WERI-Rb-1 (cell line): ENCODE results near the gene HDAC9.

ENCODE experiments used
- DNase-seq: peaks from one replicate; pipeline ENCODE4 v3.0.0-alpha.2; 2020
- H3K27ac ChIP-seq: fragments of 250-450 bp; sonication (Bioruptor Pico); 2 replicates; pipeline ENCODE4 v1.5.1; 2020; ENCODE audit warnings: mild to moderate bottlenecking, moderate library complexity
- H3K27me3 ChIP-seq: fragments of 250-450 bp; sonication (Bioruptor Pico); 2 replicates; pipeline ENCODE4 v1.5.1; 2021; ENCODE audit warnings: mild to moderate bottlenecking, low read depth, moderate library complexity; ENCODE audit not compliant: insufficient read depth, severe bottlenecking
- H3K36me3 ChIP-seq: fragments of 250-450 bp; sonication (Bioruptor Pico); 2 replicates; pipeline ENCODE4 v1.5.1; 2020; ENCODE audit warnings: mild to moderate bottlenecking, moderate library complexity
- H3K4me3 ChIP-seq: 2 replicates; pipeline ENCODE4 v1.5.1; 2011; ENCODE audit warnings: low read depth, mild to moderate bottlenecking, control low read depth, low read length
- H3K9me3 ChIP-seq: fragments of 250-450 bp; sonication (Bioruptor Pico); 2 replicates; pipeline ENCODE4 v1.5.1; 2021; ENCODE audit warnings: mild to moderate bottlenecking, moderate library complexity; ENCODE audit not compliant: severe bottlenecking
- TF ChIP-seq, protein P1 (sequence below): IDR thresholded peaks from 2 replicates; pipeline ENCODE4 v1.5.1; 2011; ENCODE audit warnings: low read depth, mild to moderate bottlenecking, control low read depth, inconsistent platforms, low read length

Gene HDAC9

DNA sequence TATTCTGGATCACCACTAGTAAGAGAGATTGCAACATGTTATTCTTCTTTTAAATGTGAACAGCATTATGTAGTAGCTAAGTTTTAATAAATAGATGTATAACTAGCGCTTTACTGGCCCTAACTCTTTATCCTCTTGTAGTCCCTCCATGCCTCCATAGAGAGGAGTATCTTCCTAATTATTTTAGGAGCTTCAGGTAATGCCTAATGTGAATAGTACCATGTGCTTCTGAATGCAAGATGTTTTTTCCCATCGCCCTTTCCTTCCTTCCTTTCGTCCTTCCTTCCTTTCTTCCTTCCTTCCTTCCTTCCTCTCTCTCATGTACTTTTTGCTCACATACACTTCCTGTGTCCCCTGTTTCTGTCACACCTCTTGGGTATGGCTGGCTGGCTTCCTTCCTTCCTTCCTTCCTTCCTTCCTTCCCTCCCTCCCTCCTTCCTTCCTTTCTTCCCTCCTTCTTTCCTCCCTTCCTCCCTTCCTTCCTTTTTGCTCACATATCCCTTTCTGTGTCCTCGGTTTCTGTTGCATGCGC, 290.7 kb downstream of the HDAC9 start:
- Histone ChIP-seq H3K27ac (no peak overlapping the region), H3K4me3 (no peak overlapping the region), H3K9me3 (no peaks in the 10 kb centered on the region), H3K27me3 (no peaks in the 10 kb centered on the region), H3K36me3 (no peaks in the 10 kb centered on the region)
- DNase-seq = no peak
- TF ChIP-seq, protein P1, sequence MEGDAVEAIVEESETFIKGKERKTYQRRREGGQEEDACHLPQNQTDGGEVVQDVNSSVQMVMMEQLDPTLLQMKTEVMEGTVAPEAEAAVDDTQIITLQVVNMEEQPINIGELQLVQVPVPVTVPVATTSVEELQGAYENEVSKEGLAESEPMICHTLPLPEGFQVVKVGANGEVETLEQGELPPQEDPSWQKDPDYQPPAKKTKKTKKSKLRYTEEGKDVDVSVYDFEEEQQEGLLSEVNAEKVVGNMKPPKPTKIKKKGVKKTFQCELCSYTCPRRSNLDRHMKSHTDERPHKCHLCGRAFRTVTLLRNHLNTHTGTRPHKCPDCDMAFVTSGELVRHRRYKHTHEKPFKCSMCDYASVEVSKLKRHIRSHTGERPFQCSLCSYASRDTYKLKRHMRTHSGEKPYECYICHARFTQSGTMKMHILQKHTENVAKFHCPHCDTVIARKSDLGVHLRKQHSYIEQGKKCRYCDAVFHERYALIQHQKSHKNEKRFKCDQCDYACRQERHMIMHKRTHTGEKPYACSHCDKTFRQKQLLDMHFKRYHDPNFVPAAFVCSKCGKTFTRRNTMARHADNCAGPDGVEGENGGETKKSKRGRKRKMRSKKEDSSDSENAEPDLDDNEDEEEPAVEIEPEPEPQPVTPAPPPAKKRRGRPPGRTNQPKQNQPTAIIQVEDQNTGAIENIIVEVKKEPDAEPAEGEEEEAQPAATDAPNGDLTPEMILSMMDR = no peak

DNA sequence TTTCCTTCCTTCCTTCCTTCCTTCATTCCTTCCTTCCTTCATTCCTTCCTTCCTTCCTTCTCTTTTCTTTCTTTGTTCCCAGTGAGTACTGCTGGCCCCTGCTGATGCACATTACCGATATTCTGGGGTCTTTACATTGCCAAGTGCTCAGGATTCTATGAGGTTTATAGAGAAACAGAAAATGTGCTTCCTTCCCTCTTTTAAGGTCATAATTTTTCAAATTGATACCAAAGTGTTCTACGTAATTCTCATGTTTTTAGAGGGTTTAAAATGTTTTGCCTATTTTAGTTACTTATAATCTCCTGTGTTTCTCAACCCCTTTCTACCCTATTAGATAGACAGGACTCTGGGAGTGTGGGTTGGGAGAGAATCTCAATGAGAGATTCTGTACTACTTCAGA, 291.2 kb downstream of the HDAC9 start:
- H3K9me3 ChIP-seq = no peaks in the 10 kb centered on the region
- no peak for DNase-seq
- H3K36me3 ChIP-seq = no peaks in the 10 kb centered on the region
- no peak overlapping the region for H3K27ac ChIP-seq
- no peak overlapping the region for H3K4me3 ChIP-seq
- no peaks in the 10 kb centered on the region for H3K27me3 ChIP-seq
- TF ChIP-seq, protein P1 = no peak

DNA sequence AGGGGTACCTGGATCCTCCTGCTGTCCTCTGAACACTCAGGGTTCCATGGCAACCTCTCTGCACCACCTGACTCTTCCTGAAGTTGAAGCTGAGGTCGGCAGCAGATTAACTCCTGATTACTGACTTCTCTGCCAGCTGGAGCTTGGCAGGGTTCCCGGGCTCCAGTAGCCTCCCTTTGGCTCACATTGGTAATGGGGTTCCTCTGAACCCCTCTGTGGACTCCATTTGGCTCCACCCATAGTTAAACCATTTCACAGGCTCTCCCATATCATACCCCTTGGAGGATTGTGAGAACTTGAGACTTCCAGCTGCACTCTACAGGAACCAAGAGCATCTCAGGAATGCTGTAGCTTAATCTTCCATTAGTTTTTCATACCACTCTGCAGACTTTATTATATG, 292.5 kb downstream of the HDAC9 start:
- peak; percentile 39 for DNase-seq
- TF ChIP-seq, protein P1 = no peak

DNA sequence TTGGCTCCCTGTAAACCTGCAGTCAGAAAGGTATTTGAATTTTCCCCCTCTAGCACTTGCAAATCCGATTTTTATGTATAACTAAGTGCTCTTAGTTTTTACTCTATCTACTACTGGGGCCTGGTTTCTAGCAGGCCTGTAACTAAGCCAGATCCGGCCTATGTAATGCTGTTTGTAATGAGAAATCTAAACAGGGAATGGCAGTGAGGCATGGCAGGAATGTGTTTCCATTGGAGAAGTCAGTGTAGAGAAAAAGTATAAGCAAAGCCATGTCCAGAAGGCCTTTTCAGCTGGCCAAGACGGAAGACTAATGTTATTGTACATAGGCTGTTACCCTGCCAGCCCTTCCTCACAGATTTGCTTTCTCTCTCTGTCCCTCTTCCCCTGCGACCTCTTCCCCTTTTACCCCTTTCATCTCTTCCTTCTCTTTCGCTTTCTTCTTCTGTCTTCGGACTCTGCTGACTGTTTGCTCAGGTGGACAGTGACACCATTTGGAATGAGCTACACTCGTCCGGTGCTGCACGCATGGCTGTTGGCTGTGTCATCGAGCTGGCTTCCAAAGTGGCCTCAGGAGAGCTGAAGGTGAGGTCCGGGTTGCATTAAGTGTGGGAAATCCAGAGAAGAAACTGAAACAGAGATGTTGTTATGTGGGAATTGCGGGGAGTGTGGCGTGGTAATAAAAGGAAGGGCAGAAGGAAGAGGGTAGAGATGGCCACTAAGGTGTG, 297.5 kb downstream of the HDAC9 start:
- Histone ChIP-seq H3K9me3 (no peaks in the 10 kb centered on the region), H3K36me3 (no peaks in the 10 kb centered on the region), H3K4me3 (no peak overlapping the region), H3K27ac (no peak overlapping the region), H3K27me3 (no peaks in the 10 kb centered on the region)
- TF ChIP-seq, protein P1 = no peak
- DNase-seq = no peak

More for the DNA sequence above, 292.5 kb downstream of the HDAC9 start:
- Histone ChIP-seq H3K9me3 (no peaks in the 10 kb centered on the region), H3K4me3 (no peak overlapping the region), H3K27ac (no peak overlapping the region), H3K27me3 (no peaks in the 10 kb centered on the region), H3K36me3 (no peaks in the 10 kb centered on the region)

DNA sequence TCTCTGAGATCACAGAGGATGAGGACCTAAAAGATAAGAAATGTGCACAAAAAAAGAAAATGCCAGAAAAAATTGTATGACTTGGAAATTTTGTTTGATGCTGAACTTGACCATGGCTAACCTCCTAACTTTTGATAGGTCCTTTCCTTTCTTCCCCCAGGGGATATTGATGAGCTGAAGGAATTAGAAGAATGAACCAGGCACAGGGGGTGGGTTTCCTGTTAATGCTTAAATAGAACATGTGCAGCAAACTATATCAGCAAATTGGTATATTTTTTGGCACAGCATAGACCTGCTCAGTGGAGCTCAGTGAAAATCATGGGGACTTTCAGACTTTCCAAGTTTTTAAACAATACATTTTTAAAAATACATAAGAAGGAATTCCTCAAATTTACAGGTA, 300.7 kb downstream of the HDAC9 start:
- Histone ChIP-seq H3K4me3 (no peak overlapping the region), H3K27ac (no peak overlapping the region), H3K27me3 (no peaks in the 10 kb centered on the region), H3K9me3 (no peaks in the 10 kb centered on the region), H3K36me3 (no peaks in the 10 kb centered on the region)
- DNase-seq = no peak
- TF ChIP-seq, protein P1 = no peak
